AG04449 (cell line): ENCODE measurements around the gene HINT2.

ENCODE experiments used
- CTCF ChIA-PET: fragments of 350-600 bp; formaldehyde crosslinking; extraction: SDS; loops from one replicate; lab custom pipeline; 2021; ENCODE audit warnings: antibody characterized with exemption; lab: Yijun Ruan, JAX
- POLR2A ChIA-PET: fragments of 400-600, 350-600 bp; formaldehyde crosslinking; extraction: SDS; loops from one replicate; lab custom pipeline; 2020; ENCODE audit warnings: antibody characterized with exemption, inconsistent platforms; lab: Yijun Ruan, JAX
- DNase-seq: peaks from one replicate; pipeline ENCODE4 v3.0.0-alpha.2; 2010; ENCODE audit warnings: low read depth, low spot score
- H3K4me3 ChIP-seq: 2 replicates; pipeline ENCODE4 v1.5.1; 2011; ENCODE audit warnings: low read depth, mild to moderate bottlenecking, control low read depth, low read length
- CTCF ChIP-seq: IDR thresholded peaks from one replicate; pipeline ENCODE4 v1.5.1; 2011; ENCODE audit warnings: mild to moderate bottlenecking, moderate library complexity, low read length, control low read depth, inconsistent platforms; ENCODE audit not compliant: insufficient read depth; ENCODE audit errors: missing control alignments

Gene HINT2

DNA sequence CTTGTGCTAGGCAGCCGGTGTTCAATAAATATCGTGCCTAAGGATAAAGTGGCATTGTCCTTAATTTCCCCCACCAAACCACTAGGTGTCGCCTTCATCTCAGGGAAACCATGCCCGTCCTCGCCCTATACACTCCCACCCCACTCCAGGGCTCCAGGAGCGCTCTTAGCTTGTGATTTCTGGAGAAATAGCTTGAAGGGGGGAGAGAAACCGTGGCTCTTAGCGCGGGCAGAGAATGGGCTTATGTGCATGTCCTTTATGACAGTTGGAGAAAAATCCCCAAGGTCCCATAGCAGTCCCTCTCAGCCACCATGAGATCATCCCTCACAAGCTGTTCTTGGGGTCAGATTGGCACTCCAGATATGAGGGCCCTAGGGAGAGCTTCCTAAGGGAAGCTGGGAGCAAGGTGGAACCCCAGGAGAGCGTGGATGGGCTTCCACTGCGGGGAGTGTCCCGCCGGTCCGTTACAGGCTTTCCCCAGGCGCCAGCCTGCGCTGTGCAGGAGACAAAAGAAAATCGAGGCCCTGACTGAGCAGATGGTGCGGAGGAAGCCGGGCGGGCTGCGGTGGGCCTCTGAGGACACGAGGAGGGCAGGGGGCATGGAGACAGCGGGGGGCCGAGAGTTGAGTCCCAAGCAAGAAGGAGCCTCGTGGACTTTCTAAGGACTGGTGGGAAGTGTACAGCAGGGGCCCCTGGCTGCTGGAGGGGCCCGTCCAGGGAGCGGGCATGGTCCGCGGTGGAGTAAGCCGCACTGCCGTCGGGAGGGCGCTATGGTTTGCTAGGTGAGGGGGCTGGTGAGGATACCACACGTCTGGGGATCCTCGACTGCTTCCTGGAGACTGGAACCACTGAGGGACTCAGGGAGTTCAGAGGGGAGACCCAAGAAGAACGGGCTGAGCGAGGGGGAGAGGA is 24.2 kb downstream of the HINT2 start:
- H3K4me3 ChIP-seq, result peak overlapping the region; percentile 42
- peak; percentile 31 for DNase-seq
- peak; percentile 82 for TF ChIP-seq CTCF
- CTCF ChIA-PET, result interaction anchor here (0.6 to 8.2 kb wide), 61 partner anchors 10 to 766 kb away, joined by 3 to 201 read pairs (median 5); partner anchors contain the start of genes FAM221B, GBA2, HINT2 and HRCT1
- POLR2A ChIA-PET, result interaction anchor here (0.9 to 1.2 kb wide), 4 partner anchors 21 to 115 kb away, joined by 3 to 7 read pairs (median 4); partner anchors contain the start of genes HRCT1 and SPAG8

DNA sequence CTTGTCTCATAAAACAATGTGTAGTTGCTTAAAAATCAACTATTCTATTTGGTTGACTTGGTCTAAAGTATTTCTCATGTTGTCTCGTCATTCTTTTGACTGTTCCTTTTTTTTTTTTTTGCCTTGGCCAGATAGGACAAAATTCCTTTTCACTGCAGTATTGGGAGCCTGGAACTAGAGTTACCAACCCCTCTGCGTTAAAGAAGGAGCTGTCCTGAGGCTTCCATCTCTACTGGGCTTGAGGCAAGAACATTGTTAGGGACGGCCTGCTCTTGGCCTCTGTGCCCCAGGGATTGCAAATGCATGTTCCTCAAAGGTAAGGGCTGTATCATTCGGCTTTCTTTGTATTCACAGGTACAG is 24.8 kb downstream of the HINT2 start:
- no peak overlapping the region for H3K4me3 ChIP-seq
- ChIA-PET CTCF (interaction anchor here (0.7 to 8.2 kb wide), 53 partner anchors 9 to 766 kb away, joined by 3 to 201 read pairs (median 5); partner anchors contain the start of genes FAM221B, GBA2, HINT2 and HRCT1), POLR2A (interaction anchor here (0.9 to 1.2 kb wide), 4 partner anchors 22 to 116 kb away, joined by 3 to 7 read pairs (median 4); partner anchors contain the start of genes HRCT1 and SPAG8)
- DNase-seq, result no peak
- no peak for TF ChIP-seq CTCF

GRCh38 chr9:35789541-35789940 is 25.3 kb downstream of the HINT2 start:
- H3K4me3 ChIP-seq, result no peak overlapping the region
- CTCF ChIA-PET, result interaction anchor here (0.8 to 8.2 kb wide), 40 partner anchors 8 to 539 kb away, joined by 3 to 201 read pairs (median 7); partner anchors contain the start of genes FAM221B, GBA2, HINT2 and HRCT1
- POLR2A ChIA-PET, result interaction anchor here (1.2 kb wide), 1 partner anchor 93 kb away, joined by 3 read pairs; no protein-coding TSS in a partner anchor
- no peak for DNase-seq
- no peak for TF ChIP-seq CTCF

GRCh38 chr9:35783418-35783817 is 31.4 kb downstream of the HINT2 start:
- no peak for TF ChIP-seq CTCF
- DNase-seq, result no peak
- H3K4me3 ChIP-seq, result no peak overlapping the region
- ChIA-PET POLR2A (no interaction called here), CTCF (interaction anchor here (1.4 kb wide), 1 partner anchor 43 kb away, joined by 5 read pairs; no protein-coding TSS in a partner anchor)

DNA sequence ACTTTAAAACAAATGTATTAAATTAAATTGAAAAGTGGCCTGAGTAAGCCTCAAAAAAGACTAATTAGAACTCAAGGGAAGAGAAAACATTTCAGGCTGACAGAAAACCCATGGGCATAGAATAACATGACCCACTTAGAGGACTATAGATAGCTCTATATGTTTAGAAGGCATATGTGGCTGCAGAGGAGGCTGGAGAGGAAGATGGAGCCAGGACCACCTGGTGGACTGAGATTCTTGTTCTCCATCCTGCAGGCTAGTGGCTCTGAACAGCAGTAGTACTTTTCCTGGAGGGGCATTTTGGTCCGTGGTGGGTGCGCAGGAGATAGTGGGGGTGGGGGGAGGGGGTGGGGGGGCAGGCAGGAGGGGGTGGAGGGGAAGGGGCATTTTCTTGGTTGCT is 33.8 kb downstream of the HINT2 start:
- no peak for TF ChIP-seq CTCF
- CTCF ChIA-PET, result interaction anchor here (1.0 to 3.2 kb wide), 3 partner anchors 9 to 164 kb away, joined by 3 to 17 read pairs (median 3); no protein-coding TSS in a partner anchor
- DNase-seq, result no peak
- H3K4me3 ChIP-seq, result no peak overlapping the region
- POLR2A ChIA-PET, result no interaction called here

DNA sequence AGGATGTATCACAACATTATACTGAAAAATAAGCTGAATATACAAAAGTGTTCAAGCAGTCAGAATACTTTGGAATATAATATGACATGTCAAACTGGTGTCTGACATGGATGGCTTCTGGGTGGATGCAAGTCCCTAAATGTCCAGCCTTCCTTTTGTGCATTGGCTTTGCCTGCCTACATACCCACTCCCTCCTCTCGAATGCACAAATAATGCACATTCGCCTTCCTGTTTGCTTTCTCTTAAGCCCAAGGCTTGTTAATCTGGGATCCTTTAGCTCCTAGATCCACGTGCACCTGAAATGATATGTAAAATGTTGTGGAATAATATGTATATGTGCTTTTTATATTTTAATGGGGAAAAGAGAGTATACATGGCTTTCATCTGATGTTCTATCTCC is 36.3 kb downstream of the HINT2 start:
- ChIA-PET CTCF (interaction anchor here (0.8 to 11.6 kb wide), 7 partner anchors 8 to 104 kb away, joined by 3 to 102 read pairs (median 3); no protein-coding TSS in a partner anchor), POLR2A (interaction anchor here (0.7 kb wide), 1 partner anchor 9 kb away, joined by 3 read pairs; no protein-coding TSS in a partner anchor)
- no peak for DNase-seq
- no peak overlapping the region for H3K4me3 ChIP-seq
- TF ChIP-seq CTCF, result no peak
